AG04450 (cell line): ENCODE measurements around the gene TAF3. TPM values are rescaled to one million over a fixed set of nuclear protein-coding genes. Genes with fewer than 3 reads are reported as not detected.

Experiments used
- CTCF ChIA-PET: fragments of 300-600, 350-600 bp; formaldehyde crosslinking; extraction: SDS; loops from one replicate; lab custom pipeline; 2022; ENCODE audit warnings: antibody characterized with exemption, inconsistent platforms; lab: Charles Lee
- POLR2A ChIA-PET: fragments of 350-600 bp; formaldehyde crosslinking; extraction: SDS; loops from one replicate; lab custom pipeline; 2021; ENCODE audit warnings: antibody characterized with exemption, inconsistent platforms; lab: Yijun Ruan, JAX
- DNase-seq: peaks from one replicate; pipeline ENCODE4 v3.0.0-alpha.2; 2011; ENCODE audit warnings: low read depth, low spot score
- H3K27ac ChIP-seq: one replicate; pipeline ENCODE4 v1.5.1; 2012; ENCODE audit warnings: low read depth, low read length, control low read depth
- H3K27me3 ChIP-seq: one replicate; pipeline ENCODE4 v1.6.0; 2012; ENCODE audit warnings: low read length; ENCODE audit not compliant: control insufficient read depth, insufficient read depth
- H3K4me3 ChIP-seq: 2 replicates; pipeline ENCODE4 v1.5.1; 2011; ENCODE audit warnings: mild to moderate bottlenecking, low read depth, low read length, control low read depth
- H3K9me3 ChIP-seq: 2 replicates; pipeline ENCODE4 v1.5.1; 2012; ENCODE audit warnings: low read length; ENCODE audit not compliant: control insufficient read depth, insufficient read depth
- polyA plus RNA-seq: library from polyadenylated mRNA; depleted of rRNA; stranded (reverse); fragments of >200 nt; gene quantifications from 2 replicates; pipeline ENCODE4 v1.2.3, GENCODE V29; 2011
- TF ChIP-seq, protein P1 (sequence below): IDR thresholded peaks from 2 replicates; pipeline ENCODE4 v1.5.1; 2011; ENCODE audit warnings: low read depth, low read length, control low read depth, inconsistent platforms

TAF3 gene
- polyA plus RNA-seq, 1 experiment: 3.1 TPM

DNA sequence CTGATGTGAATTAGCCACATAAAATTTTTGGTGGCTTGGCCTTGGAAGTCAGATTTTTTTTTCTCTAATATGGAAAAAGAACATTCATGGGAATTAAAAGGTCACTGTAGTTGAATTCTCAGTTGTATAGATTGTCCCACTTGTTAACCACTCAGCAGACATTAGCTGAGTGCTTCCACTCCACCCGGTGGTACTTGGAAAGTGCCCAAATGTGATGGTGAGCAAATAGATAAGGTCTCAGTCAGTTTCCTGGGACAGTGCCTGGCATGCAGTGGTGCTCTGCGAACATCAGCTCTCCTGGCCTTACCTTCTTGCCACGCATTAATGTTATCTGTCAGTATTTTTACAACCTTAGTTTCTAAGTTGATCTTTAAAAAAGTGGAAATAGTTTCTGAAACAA is 28.9 kb upstream of the TAF3 start:
- Histone ChIP-seq H3K9me3 (peaks cover 4% of the 10 kb centered on the region; the same call in 1 of the 2 replicates), H3K27ac (no peak overlapping the region), H3K4me3 (peak overlapping the region; percentile 98), H3K27me3 (no peaks in the 10 kb centered on the region)
- ChIA-PET POLR2A (no interaction called here), CTCF (no interaction called here)
- no peak for DNase-seq
- TF ChIP-seq, protein P1, sequence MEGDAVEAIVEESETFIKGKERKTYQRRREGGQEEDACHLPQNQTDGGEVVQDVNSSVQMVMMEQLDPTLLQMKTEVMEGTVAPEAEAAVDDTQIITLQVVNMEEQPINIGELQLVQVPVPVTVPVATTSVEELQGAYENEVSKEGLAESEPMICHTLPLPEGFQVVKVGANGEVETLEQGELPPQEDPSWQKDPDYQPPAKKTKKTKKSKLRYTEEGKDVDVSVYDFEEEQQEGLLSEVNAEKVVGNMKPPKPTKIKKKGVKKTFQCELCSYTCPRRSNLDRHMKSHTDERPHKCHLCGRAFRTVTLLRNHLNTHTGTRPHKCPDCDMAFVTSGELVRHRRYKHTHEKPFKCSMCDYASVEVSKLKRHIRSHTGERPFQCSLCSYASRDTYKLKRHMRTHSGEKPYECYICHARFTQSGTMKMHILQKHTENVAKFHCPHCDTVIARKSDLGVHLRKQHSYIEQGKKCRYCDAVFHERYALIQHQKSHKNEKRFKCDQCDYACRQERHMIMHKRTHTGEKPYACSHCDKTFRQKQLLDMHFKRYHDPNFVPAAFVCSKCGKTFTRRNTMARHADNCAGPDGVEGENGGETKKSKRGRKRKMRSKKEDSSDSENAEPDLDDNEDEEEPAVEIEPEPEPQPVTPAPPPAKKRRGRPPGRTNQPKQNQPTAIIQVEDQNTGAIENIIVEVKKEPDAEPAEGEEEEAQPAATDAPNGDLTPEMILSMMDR: no peak

DNA sequence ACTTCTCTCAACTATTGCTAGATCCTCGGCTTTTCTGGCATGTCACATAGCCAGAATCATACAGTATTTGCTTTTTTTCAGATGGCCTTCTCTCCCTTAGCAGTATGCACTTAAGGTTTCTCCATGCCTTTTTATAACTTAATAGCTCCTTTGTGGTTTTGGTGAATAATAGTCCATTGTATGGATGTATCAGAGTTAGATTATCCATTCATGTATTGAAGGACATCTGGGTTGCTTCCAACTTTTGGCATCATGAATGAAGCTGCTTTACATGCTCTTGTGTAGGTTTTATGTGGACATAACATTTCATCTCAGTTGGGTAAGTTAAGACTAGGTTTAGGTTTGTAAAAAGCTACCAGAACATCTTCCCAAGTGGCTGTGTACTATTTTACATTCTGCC is 25.8 kb upstream of the TAF3 start:
- no peaks in the 10 kb centered on the region for H3K27me3 ChIP-seq
- no peak for DNase-seq
- CTCF ChIA-PET: interaction anchor here (1.0 kb wide), 1 partner anchor 42 kb away, joined by 3 read pairs; no protein-coding TSS in a partner anchor
- H3K9me3 ChIP-seq: peaks cover 4% of the 10 kb centered on the region; the same call in 1 of the 2 replicates
- H3K27ac ChIP-seq: no peak overlapping the region
- no peak overlapping the region for H3K4me3 ChIP-seq
- TF ChIP-seq, protein P1: no peak
- POLR2A ChIA-PET: no interaction called here

- no peak overlapping the region for H3K27ac ChIP-seq
- no peak overlapping the region for H3K4me3 ChIP-seq
- H3K9me3 ChIP-seq: no peaks in the 10 kb centered on the region
- ChIA-PET CTCF (no interaction called here), POLR2A (no interaction called here)
- H3K27me3 ChIP-seq: no peaks in the 10 kb centered on the region
- no peak for DNase-seq
- TF ChIP-seq, protein P1: no peak
Measured at GRCh38 chr10:7794251-7795026, 23.9 kb upstream of the TAF3 start.

DNA sequence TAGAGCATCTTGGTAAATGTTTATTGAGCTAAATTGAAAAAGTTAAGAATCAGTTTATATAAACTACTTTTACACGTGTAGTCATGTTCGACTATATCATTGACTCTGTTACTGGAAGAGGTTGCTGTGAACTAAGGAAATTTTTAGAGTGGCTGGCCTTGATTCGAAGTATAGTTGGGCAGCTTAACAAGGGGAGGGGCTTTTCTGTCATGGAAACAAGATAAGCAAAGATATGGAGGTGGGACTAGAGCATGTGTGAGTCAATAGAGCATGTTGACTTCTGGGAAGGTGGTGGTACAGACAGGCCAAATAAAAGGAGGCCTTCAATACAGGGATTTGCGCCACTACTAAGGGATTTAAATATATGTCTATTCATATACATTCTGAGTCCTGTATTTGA is 22.7 kb upstream of the TAF3 start:
- no peak for DNase-seq
- Histone ChIP-seq H3K27ac (no peak overlapping the region), H3K27me3 (no peaks in the 10 kb centered on the region), H3K9me3 (no peaks in the 10 kb centered on the region), H3K4me3 (no peak overlapping the region)
- ChIA-PET CTCF (interaction anchor here (1.3 kb wide), 1 partner anchor 28 kb away, joined by 3 read pairs; no protein-coding TSS in a partner anchor), POLR2A (no interaction called here)
- TF ChIP-seq, protein P1: no peak

DNA sequence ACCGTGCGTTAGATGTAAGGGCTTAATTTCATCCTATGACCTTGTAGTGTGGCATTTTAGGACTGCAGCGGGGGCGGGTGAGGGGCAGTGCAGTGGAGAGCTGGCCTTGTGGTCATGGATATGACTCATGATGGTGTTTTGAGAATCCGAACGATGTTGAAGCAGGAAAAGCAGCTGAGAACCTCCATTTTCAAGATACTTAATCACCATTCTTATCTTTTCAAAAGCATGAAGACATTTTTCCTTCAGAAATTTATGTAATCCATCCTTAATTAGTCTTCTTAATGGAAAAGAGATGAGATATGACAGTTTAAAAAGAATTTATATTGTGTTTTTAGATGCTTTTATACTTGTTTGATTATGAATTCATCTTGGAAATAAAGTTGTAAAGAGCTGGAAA is 20.7 kb upstream of the TAF3 start:
- TF ChIP-seq, protein P1: no peak
- Histone ChIP-seq H3K27me3 (no peaks in the 10 kb centered on the region), H3K4me3 (no peak overlapping the region), H3K9me3 (no peaks in the 10 kb centered on the region), H3K27ac (no peak overlapping the region)
- ChIA-PET POLR2A (interaction anchor here (0.9 to 1.6 kb wide), 3 partner anchors 10 to 30 kb away, joined by 3 to 15 read pairs (median 7); partner anchors contain the start of genes ATP5F1C, KIN and TAF3), CTCF (no interaction called here)
- peak; percentile 85 for DNase-seq
